Stimulated activated naive CD4-positive, alpha-beta T cell (primary cell): ENCODE measurements around the gene MOB3A.

ENCODE experiments used
- DNase-seq, 6 experiments: peaks; one replicate each; lab custom pipeline; 2025; lab: John Stamatoyannopoulos, UW

The MOB3A gene

DNA sequence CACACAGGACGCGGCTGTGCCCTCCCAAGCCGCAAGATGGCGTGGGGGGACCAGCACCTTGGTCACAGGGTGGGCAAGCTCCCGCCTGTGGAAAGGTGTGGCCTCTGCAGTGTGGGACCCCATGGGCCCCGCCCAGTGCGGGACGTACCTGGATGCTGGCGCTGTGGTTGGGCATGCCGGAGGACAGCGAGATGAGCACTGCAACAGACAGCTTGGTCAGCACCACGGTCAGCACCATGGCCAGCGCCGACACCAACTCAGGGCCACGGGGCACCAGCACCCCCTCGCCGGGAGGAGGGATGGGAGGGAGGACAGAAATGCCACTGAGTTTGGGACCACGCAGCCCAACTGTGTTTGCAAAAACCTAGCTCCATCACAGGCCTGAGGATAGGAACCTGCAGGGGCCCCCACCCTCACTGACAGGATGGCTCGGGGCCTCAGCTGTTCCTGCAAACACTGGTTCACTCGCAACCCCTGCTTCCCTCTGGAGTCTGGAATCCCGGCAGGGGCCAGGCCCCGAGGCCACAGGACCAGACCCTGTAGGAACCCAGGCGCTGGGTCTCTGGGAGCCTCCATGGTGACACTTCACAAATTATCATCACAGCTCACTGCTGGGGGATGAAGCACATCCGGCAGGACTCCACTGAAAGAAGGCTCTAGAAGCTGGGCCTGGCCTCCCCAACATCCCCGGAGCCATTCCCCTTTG, 27.7 kb upstream of the MOB3A start:
- no peak for DNase-seq

DNA sequence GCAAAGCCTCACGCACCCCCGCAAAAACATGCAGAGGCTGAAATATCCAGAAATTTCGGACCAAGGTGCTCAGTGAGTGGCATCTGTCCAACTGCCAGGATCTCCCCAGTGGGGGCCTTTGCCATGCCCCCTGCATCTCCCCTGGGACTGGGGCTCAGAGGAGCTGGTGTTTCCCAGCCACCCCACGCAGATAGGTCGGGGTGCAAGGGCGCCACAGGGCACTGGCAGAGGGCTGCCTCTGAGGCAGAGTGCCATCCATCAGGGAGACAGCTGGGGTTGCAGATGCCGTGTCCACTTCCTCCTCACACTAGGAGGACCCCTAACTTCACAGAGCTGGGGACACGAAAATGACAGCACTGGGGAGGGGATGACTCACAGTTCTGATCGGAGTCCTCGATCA, 26.9 kb upstream of the MOB3A start:
- no peak for DNase-seq

DNA sequence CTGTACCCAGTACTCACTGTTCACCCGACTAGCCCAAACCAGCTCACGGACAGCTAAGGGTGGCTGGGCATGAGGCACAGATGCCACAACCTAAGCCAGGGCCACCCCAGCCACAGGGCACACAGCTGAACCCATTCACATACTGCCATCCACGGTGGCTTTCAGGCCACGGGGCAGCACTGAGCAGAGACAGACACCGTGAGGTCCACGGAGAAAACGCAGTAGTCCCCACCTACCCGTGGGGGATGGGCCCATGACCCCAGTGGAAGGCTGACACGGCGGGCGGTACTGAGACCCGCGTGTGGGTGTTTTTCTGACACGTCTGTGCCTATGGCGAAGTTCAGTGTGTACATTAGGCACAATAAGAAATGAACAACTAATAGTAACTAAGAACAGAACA, 26.1 kb upstream of the MOB3A start:
- no peak for DNase-seq

DNA sequence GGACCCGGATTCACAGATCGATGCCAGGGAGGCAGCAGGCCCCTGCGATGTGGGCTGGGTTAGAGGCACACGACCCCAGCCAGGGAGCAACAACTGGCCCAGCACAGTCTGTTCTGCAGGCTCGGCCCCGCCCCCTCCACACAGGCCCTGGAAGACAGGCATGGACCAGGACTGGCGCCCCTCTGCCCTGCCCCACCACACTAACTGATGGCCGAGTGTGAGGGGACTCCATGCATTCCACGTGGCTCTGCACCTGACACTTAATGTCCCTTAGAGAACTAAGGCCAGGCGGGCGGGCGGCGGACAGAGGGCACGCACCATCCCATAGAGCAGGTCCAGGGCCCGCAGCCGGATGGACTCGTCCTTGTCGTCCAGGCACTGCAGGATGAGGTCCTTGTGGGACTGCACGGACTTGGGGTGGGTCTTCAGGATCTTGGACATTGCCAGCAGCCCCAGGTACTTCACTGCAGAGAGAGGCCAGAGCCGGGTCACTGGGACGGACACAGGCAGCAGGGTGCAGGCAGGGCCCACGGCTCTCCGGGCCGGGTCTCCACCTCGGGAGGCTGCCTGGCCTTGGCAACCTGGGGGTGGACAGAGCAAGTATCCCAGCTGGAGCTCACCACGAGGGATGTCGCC, 25.4 kb upstream of the MOB3A start:
- DNase-seq = no peak

DNA sequence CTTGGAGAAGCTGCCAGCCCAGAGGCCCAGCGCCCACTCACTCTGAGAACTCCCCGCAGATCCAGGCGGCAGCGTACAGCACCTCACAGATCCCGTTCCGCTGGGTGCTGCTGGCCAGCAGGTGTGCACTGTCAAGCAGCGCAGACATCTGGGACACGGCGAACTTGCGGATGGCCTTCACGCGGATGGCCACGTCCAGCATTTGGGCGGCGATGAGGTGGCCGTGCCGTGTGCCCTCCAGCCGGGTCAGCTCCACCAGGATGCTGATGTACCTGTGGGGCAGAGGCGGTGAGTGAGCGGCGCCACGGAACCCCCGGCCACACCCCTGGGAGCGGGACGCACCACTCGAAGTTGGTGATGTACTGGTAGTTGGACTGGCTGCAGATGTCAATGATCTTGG, 24.7 kb upstream of the MOB3A start:
- no peak for DNase-seq

DNA sequence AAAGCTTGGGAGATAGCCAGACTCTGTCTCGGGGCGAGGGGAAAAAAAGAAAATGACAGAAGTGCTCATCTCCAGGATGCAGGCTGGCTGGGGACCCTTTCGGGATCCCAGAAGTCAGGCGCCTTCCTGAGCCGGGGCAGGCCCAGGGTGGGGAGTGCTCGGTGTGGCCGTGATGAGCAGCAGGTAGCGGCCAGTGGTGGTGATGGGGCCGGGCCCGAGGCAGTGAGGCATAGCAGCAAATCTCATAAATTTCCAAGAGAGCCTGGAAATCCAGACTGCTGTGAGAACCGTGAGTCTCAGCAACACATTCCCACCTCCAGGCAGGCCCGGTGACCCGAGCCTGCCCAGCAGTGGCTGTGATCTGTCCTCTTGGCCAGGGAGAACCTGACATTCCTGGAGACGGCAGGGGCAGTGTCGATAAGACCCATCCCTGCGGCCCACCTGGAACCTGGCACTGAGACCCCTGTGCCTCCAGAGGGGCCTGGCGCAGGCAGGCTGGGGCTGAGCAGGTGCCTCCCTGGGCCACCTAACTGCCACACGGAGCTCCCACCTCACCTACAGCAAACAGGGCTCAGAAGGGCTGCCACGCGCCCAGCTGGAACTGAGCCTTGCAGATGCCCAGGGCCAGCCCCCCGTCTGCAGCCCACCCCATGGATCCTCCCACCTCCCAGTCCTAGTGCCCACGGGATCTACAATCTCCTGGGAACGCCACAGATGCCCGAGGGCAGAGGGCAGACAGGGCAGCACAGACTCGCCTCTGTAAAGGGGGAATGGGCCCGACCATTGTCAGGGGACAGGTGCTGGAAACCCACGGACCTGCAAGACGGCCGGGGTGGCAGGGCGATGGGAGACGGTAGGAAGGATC, 24.0 kb upstream of the MOB3A start:
- no peak for DNase-seq

DNA sequence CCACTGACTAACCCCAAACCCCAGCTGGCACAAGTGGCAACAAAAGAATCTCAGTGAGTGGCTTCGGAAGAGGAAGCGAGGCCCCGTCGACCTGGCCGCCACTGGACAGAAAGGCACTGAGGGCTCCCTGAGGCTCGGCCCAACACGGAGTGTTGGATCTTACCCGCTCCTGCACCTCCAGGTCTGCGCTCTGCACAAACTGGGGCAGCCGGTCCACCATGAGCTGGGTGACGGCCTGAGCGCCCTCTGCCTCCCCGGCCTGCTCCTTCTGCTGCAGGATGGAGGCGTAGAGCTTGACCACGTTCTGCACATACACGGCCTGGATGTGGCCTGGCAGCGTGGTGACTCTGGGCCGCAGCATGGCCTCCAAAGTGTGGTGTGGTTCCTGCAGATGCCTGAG, 22.3 kb upstream of the MOB3A start:
- no peak for DNase-seq

DNA sequence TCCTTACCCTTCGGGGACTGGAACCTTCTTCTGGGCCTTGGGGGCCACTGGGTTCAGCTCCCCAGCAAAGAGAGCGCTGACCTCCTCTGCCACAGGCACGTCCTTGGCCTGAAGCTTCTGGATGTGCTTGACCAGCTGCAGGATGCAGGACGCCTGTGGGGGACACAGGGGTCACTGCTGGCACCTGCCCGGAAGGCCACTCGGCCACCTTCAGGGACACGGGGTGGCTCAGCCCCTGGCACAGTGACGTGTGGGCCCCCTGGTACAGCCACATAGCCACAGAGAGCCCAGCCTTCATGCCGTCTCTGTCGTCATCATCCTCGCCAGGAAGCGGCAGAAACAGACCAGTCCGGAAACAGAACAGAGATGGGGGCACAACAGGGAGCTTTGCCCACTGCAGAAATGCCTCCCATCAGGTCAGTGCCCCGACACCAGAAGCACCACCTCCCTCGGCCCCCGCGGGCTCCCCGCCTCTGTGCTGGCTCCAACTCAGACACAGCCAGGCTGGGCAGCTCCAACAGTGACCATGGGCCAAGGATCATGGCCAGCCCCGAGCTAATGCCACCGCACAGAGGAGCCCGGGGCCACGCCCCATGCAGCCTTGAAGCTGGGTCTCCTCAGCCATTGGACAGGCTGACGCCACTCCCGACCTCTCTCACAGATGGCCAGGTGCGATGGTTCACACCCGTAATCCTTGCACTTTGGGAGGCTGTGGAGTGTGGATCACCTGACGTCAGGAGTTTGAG, 21.3 kb upstream of the MOB3A start:
- DNase-seq = no peak

DNA sequence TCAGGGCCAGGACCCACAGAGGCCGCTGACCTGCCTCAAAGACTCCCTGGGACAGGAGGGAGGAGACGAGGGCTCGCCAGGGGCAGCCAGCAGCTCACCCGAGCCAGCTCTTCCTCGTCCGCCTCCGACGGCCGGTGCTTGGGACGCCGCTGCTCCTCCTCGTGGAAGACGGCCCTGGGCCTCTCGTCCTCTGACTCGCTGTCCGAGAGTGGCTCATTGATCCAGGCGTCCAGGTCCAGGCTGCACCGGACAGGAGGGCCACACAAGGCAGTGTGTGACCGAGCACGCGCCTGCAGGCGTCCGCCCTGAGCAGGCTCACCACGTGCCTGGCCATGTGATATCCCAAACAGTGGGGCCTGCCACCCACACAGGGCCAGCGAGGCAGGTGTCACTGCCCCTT, 20.4 kb upstream of the MOB3A start:
- no peak for DNase-seq

DNA sequence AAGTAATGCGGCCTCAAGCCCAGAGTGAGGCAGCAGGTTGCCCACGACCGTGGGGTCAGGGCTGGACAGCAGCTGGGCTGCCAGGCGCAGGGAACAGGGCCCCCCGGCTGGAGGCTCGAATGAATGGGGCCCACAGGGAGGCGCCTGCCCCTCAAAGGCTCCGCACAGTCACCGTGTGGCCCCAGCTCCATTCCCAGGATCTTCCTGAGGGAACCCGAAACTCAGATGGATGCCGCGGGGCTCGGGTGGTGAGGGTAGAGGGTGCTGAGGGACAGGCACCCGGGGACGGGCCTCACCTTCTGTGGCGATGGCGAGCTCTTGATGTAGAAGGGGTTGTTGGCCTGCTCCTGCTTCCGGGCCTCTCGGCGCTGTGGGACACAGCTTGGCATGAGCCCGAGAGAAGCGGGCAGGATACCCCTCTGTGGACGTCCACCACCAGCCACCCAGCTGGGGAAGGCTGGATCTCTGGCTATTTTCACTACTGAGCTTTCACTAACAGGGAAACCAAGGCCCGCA, 19.8 kb upstream of the MOB3A start:
- no peak for DNase-seq

DNA sequence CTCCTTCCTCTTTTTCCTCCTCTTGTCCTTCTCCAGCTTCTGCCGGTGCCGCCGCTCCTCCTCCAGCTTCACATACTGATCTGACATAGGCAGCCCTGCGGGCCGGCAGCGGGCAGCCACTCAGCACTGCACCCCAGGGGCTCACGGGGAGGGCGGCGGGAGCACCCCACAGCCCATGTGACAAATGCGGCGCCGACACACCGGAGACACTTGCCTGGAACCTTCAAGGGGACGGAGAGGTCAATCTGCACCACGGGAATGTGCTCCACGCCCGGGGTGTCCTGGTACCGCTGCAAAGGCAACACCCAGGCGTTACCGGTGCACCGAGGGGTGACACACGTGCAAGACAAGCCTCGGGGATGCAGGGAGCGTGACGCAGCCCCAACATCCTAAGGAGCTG, 19.2 kb upstream of the MOB3A start:
- no peak for DNase-seq

DNA sequence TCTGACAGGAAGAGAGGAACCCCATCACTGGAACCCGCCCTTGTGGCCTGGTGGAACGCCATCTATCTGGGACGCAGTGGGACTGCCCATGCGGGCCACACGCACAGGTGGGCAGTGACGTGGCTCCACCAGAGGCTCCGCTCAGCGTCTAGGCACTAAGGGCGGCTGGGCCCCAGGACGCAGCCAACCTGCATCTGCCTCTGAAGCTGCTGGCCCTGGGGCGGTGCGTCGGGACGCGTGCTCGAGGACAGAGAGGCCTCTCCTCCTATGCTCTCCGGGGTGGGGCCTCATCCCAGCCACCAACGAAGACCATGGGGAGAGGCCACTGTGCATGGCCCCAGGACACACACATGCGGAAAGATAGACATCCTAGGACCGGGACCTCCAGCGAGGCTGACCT, 18.7 kb upstream of the MOB3A start:
- DNase-seq = no peak

DNA sequence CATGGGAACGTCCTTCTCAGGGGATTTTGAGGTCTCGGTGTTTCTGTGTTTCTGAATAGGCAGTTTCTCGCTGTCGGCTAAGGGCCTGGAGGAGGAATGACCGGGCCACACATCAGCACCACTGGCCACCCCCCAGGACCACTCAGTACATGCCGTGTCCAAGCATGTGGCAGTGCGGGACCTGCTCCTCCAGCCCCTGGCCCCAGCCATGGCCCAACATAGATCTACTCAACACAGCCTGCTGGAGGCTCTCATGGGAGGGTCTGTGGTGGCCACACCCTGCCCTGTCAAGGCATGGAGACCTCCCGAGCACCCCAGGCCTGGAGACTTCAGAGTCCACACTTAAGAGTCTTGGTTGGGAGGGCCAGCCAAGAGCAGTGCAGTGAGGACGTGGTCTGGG, 18.1 kb upstream of the MOB3A start:
- no peak for DNase-seq

DNA sequence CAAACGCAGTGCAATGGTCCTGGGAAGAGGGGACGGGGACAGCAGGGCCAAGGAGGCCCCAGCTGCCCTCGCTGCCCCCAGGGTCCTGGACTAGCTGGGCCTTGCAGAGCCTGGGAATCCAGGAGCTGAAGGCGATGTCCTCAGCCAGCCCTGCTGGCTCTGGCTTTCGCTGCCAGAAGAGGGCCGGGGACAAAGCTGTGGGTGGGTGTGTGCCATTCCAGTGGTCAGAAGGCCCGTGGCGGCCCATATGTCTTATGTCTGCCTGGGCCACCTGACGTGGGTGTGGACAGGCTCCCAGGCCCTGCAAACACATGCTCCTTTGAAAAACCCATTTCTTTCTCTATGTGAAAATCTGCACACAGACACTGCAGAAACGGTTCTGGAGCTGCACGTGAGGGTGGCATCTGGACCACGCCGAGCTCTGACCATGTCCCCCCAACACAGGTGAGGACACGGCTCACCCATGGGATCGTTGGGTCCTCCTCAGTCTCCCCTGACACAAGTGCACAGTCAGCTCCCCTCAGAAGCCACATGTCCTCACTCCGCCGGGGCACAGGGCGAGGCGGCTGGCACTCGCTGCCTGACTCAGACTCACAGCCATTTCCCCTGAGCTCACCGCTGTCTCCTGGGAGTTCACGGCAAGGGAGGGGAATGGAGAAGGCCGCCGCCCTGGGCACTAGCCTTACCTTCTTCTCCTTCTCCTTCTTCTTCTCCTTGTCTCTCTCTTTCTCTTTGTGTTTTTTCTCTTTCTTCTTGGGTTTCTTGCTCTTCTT, 17.5 kb upstream of the MOB3A start:
- DNase-seq = no peak

DNA sequence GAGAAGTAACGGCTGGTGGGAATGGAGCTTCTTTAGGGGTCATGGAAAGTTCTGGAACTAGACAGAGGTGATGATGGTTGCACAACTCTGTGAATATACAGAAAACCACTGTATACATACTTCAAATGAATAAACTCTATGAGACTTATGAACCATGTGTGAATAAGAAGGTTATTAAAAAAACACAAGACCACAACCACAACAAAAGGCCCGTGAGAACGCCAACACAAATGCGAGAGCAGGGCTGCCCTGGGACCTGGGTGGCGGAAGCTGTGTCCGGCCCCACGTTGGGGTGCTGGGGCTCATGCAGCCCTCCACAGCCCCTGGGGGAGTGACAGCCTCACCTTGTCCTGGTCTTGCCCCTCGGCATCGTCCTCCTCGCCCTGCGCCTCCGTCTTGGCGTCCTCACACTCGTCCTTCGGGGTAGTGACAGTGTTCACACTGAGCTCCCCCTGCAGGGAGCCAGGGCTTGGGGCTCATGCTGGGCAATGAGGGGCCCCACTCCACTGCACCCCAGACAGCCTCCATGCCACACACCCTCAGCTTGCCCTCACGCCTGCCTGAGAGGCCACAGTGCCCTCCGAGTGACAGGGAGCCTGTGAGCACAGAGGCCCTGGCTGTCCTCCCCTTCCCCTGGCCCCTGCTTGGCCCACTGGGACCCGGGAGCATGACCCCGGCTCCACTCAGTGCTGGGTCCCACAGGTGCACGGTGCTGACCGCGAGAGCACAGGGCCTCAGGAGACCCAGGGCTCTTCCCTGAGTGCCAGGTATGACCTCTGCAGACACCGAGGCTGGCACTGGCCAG, 16.6 kb upstream of the MOB3A start:
- DNase-seq = no peak

DNA sequence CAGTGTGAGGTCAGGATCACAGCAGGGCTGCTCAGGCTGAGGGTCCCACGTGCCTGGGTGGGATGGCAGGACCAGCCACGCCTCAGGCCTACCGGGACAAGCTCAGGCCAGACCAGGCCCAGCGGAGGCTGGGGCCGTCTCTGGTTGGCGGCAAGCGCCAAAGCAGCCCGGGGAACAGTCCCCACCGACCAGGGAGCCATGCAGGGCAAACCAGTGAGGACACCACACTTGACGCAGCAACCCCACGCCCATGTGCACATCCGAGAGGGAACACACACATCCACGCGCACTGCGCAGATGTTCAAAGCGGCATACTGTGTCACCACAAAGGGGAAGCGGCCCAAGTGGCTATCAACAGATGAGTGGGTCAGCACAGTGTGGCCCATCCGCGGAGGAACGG, 15.8 kb upstream of the MOB3A start:
- DNase-seq = no peak

DNA sequence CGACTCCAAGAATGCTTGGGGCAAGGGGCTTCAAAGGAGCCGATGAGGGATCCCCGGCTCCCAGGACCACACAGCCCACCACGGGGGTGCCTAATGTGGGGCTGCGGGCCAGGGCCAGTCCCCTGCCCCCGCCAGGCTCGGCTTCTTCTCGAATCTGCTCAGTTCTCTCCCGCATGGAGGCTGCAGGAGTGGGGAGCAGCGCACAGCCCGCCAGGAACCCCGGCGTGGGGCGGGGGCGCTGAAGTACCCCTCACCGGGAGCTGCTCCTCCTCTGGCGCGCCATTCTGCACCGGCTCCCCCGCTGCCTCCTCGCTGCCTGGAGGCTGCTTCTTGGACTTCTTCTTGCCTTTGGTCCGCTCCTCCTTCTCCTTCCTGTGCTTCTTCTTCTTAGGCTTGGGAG, 15.3 kb upstream of the MOB3A start:
- DNase-seq = no peak

DNA sequence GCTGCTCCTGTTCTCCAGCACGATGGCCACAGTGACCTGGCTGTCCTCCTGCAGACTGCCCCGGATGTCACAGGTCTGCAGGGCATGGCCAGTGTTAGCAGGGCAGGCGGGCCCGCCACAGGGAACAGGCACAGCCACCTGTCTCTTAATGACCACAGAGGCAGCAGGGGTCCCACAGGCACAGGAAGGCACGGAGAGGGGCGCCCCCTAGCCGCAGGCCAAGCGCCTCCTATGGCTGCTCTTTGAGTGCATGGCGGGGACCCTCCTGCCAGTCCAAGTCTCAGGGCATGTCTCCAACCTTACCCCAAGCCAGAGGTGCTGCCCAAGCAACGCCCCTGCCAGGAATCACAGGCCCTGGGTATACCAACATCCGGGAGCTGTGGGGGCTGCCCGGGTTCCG, 14.7 kb upstream of the MOB3A start:
- DNase-seq = no peak

DNA sequence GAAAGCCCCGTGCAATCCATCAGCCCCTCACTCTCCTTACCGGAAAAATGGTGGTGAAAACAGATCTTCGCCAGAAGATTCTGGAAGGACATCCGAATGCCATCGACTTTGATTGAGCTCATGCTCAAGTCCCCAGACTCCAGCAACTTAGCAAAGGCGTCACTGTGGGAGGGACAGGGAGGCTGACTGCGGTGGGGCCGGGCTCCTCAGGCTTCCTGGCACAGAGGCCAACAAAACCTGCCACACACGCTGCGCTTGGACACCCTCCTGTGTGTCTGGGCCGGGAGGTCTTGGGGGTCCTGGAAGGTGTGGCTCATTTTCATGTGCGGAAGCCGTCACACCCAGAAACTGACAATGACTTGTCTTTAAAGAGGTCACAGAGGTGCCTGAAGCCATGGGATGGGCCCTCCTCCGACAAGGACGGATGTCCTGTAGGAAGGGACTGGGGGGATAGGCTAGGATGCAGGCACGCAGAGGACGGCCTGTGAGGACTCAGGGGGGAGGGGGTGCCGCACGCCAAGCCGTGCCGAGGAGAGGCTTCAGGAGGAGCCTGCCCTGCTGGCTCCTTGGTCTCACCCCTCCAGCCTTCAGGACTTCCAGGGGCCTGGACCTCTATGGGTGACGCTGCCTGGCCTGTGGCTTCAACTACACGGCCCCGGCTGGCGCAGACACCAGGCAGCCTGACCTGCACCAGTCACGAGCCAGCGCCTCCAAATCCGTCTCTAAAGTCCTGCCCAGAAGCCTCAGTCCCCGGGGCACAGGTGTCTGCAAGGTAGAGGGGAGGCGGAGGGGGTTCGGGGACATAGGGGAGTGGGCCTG, 13.1 kb upstream of the MOB3A start:
- no peak for DNase-seq
